KOPT-K1 (cell line): Measurements from ENCODE around the gene ACP5.
A peak's percentile ranks its signal among the peaks of the same experiment; 100 is the strongest.
"Not testable (repeated sequence)": the region's sequence is repeated elsewhere in the genome, so short reads cannot be mapped to it uniquely, and the experiment has no call there.

Source experiments
- H3K27ac ChIP-seq: fragments of 200-600 bp; sonication (generic); 2 replicates; pipeline ENCODE4 v1.5.1; 2016; ENCODE audit warnings: antibody characterized with exemption, mild to moderate bottlenecking, low read depth, low read length; ENCODE audit not compliant: poor library complexity, severe bottlenecking
- H3K36me3 ChIP-seq: fragments of 200-600 bp; sonication (generic); 2 replicates; pipeline ENCODE4 v1.5.1; 2017; ENCODE audit warnings: antibody characterized with exemption, mild to moderate bottlenecking, low read length, moderate library complexity; ENCODE audit not compliant: insufficient read depth
- H3K9me3 ChIP-seq: fragments of 200-600 bp; sonication (generic); 2 replicates; pipeline ENCODE4 v1.5.1; 2017; ENCODE audit warnings: antibody characterized with exemption, low read length, mild to moderate bottlenecking; ENCODE audit not compliant: insufficient read depth, poor library complexity, severe bottlenecking

ACP5 gene

GRCh38 chr19:11594084-11594483, 16.6 kb upstream of the ACP5 start:
- H3K27ac ChIP-seq, result no peak overlapping the region
- no peaks in the 10 kb centered on the region for H3K9me3 ChIP-seq
- peaks cover 2% of the 10 kb centered on the region; the same call in 1 of the 2 replicates for H3K36me3 ChIP-seq

- Histone ChIP-seq H3K27ac (no peak overlapping the region), H3K9me3 (no peaks in the 10 kb centered on the region)
Measured at GRCh38 chr19:11587975-11588631, 10.7 kb upstream of the ACP5 start.

DNA sequence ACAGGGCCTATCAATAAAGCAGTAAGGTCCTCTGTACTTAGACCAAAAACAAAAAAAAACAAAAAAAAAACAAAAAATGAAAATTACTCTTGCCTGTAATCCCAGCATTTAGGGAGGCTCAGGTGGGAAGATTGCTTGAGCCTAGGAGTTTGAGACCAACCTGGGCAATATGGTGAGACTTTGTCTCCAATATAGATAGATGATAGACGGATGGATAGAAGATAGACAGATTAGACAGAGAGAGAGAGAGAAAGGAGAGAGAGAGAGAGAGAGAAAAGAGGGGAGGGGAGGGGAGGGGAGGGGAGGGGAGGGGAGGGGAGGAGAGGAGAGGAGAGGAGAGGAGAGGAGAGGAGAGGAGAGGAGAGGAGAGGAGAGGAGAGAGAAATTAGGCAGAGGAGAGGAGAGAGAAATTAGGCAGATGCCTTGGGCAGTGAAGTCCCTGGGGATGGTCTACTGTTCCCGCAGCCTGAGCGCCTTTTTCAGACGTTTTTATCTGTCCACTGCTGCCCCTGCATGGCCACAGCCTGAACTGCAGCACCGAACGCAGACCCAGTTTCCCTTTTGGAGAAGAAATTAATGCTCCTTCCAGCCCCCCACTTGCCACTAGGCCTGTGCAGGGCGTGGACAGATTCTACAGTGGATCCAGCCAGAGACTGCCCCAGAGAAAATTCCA, 10.0 kb upstream of the ACP5 start:
- no peaks in the 10 kb centered on the region for H3K9me3 ChIP-seq
- no peak overlapping the region for H3K27ac ChIP-seq
- H3K36me3 ChIP-seq, result no peaks in the 10 kb centered on the region

More at GRCh38 chr19:11587975-11588631, 10.7 kb upstream of the ACP5 start:
- H3K36me3 ChIP-seq, result no peaks in the 10 kb centered on the region

- no peaks in the 10 kb centered on the region for H3K36me3 ChIP-seq
- H3K9me3 ChIP-seq, result no peaks in the 10 kb centered on the region
- H3K27ac ChIP-seq, result no peak overlapping the region
Measured at GRCh38 chr19:11586331-11586730, 8.9 kb upstream of the ACP5 start.

GRCh38 chr19:11581740-11582139, 4.3 kb upstream of the ACP5 start:
- no peaks in the 10 kb centered on the region for H3K36me3 ChIP-seq
- peak overlapping the region; percentile 76 for H3K27ac ChIP-seq
- H3K9me3 ChIP-seq, result no peaks in the 10 kb centered on the region

GRCh38 chr19:11580116-11580515, 2.7 kb upstream of the ACP5 start:
- H3K36me3 ChIP-seq, result no peaks in the 10 kb centered on the region
- no peaks in the 10 kb centered on the region for H3K9me3 ChIP-seq
- no peak overlapping the region for H3K27ac ChIP-seq

- Histone ChIP-seq H3K27ac (no peak overlapping the region), H3K36me3 (no peaks in the 10 kb centered on the region), H3K9me3 (no peaks in the 10 kb centered on the region)
Measured at GRCh38 chr19:11578258-11579142, 1.1 kb upstream of the ACP5 start.

DNA sequence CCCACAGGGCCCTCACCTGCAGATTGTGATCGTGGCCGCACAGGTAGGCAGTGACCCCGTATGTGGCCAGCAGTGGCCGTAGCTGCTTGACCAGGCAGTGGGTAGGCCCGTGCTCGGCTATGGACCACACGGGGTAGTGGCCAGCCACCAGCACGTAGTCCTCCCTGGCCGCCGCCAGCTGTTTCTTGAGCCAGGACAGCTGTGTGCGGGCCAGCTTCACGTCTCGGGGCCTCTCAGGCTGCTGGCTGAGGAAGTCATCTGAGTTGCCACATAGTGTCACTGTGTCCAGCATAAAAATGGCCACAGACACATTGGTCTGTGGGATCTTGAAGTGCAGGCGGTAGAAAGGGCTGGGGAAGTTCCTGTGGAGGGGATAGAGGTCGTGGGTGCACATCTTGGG, 1.2 kb downstream of the ACP5 start:
- Histone ChIP-seq H3K9me3 (no peaks in the 10 kb centered on the region), H3K27ac (no peak overlapping the region), H3K36me3 (no peaks in the 10 kb centered on the region)

GRCh38 chr19:11574689-11575088, 2.8 kb downstream of the ACP5 start:
- no peak overlapping the region for H3K27ac ChIP-seq
- no peaks in the 10 kb centered on the region for H3K36me3 ChIP-seq
- no peaks in the 10 kb centered on the region for H3K9me3 ChIP-seq

GRCh38 chr19:11573763-11574162, 3.7 kb downstream of the ACP5 start:
- H3K9me3 ChIP-seq, H3K27ac ChIP-seq, H3K36me3 ChIP-seq: not testable (repeated sequence)

DNA sequence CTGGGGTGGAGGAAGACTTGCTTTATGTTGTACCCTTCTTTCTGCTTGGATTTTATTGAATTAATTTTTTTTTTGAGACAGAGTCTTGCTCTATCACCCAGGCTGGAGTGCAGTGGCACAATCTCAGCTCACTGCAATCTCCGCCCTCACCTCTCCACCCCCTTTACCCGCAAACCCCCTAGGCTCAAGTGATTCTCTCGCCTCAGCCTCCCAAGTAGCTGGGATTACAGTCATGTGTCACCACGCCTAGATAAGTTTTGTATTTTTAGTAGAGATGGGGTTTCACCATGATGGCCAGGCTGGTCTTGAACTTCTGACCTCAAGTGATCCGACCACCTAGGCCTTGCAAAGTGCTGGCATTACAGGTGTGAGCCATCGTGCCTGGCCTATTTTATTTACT, 4.1 kb downstream of the ACP5 start:
- not testable (repeated sequence) for H3K27ac ChIP-seq, H3K9me3 ChIP-seq, H3K36me3 ChIP-seq

DNA sequence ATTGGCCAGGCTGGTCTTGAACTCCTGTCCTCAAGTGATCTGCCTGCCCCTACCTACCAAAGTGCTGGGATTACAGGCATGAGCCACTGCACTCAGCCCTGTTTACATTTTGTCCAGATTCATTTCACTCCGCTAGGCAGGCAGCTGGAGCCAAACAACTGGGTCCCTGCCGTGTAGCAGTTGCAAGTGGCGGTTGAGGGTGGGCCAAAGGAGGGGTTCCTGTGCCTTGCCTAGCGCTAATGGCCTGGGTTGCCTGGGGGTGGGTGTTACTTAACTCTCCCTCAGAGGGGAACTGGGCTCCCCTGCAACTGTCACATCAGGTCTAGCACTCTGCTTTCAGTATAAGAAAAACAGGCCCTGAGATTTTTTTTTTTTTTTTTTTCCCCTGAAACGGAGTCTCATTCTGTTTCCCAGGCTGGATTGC, 7.4 kb downstream of the ACP5 start:
- no peak overlapping the region for H3K27ac ChIP-seq
- H3K9me3 ChIP-seq, result no peaks in the 10 kb centered on the region
- no peaks in the 10 kb centered on the region for H3K36me3 ChIP-seq

DNA sequence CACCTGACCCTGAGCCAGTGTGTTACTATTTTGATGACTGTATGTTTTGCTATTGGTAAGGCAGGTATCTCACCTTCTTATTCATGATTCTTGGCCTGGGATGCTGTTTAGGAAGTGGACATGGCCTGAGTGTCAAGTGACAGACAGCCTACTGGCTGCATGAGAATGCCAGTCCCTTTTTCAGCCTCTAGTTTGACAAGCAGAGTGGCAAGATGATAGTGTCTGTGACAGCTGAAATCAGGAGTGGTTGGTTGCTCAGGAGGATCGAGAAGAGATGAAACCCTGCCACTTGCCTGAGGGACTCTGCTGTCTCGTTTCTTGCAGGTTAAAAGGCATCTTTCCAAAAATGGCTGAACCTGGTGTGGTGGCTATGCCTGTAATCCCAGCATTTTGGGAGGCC, 11.3 kb downstream of the ACP5 start:
- Histone ChIP-seq H3K36me3 (no peaks in the 10 kb centered on the region), H3K27ac (no peak overlapping the region), H3K9me3 (no peaks in the 10 kb centered on the region)

- not testable (repeated sequence) for H3K36me3 ChIP-seq, H3K9me3 ChIP-seq, H3K27ac ChIP-seq
Measured at GRCh38 chr19:11565649-11565980, 11.8 kb downstream of the ACP5 start.

- H3K9me3 ChIP-seq, H3K27ac ChIP-seq, H3K36me3 ChIP-seq: not testable (repeated sequence)
Measured at GRCh38 chr19:11564082-11564807, 13.2 kb downstream of the ACP5 start.
